HG02943 (cell line): ENCODE measurements around the gene MMADHC.
"Not testable (repeated sequence)": the region's sequence is repeated elsewhere in the genome, so short reads cannot be mapped to it uniquely, and the experiment has no call there.

Source experiments
- ATAC-seq: cut with Tn5 transposase; IDR thresholded peaks from one replicate; pipeline ENCODE4 v1.9.1; 2021; ENCODE audit warnings: mild to moderate bottlenecking, low read depth, moderate library complexity; ENCODE audit not compliant: unreplicated experiment

The MMADHC gene

GRCh38 chr2:149595056-149595963 is 7.7 kb upstream of the MMADHC start:
- ATAC-seq, result no peak

DNA sequence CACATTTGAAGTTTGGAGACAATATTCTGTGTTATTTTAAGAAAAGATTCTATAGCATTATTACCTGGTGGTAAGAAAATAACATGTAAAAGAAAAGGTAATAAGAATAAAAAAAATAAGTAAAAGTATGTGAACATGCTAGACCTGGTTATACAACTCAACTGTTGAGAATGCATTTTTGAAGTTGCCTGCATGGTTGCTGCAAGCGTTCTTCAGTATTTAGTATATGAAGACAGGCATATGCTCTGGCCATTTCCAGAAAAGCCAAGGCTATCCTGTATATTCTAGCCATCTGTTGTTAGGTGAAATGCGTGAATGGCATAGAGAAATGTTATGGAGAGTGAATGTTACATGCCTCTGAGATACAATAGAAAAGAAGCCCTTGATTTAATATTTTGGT is 6.8 kb upstream of the MMADHC start:
- ATAC-seq, result no peak

DNA sequence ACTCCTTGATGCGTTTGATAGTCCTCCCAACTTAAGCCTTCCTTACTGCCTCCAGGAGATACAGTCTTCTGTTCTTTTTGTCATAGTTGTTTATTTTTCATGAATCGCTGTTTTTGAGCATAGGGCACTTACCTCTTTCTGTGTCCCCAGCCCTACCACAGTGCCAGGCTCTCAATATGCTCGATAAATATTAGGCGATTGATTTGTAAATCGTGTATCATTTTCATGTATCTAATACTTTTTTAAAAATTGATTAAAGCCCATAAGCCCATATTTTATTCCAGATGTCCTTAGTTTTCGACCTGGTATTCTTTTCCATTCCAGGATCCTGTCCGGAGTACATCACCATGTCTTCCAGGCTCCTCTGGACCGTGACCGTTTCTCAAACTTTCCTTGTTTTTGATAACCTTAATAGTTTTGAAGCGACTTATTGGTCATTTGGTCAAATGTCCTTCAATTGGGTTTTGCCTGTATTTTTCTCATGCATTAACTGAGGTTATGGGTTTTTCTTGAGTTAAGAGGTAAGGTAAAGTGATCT is 444 bp upstream of the MMADHC start:
- peak; percentile 28 for ATAC-seq

- ATAC-seq, result no peak
These were observed 716 bp downstream of the MMADHC start for GRCh38 chr2:149586898-149587219.

GRCh38 chr2:149586063-149586462 is 1.5 kb downstream of the MMADHC start:
- no peak for ATAC-seq

DNA sequence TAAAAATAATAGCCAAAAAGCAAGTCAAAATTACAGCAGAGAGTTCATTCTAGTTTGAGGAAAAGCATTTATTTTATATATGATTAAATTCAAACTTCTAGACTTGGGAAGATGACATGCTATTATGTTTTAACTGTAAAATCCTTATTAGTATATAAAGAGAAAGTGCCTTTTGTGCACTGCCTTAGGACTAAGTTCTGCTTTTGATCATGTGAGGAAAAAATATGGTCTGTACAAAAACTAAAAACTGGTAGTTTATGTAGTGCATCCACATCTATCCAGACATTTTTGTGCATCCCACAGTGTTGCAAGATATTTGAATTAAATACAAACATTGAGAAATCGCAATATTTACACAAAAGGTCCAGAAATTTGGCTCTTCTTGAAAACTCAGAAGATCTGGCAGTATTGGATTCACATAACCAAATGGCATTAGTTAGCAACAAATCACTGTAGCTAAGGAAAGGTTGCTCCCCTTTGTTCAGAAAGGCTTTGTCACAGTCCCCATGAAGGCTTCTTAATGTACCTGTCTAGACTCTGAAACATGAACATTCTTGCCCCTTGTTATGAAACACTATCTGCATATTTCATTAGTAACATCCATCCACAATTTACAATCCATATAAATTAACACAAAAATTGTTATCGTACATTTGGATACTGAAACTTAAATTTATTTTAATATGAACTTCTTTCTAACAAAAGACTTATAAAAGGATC is 2.2 kb downstream of the MMADHC start:
- ATAC-seq, result no peak

- ATAC-seq, result no peak
These were observed 7.3 kb downstream of the MMADHC start for GRCh38 chr2:149579972-149580882.

- ATAC-seq, result no peak
These were observed 10.3 kb downstream of the MMADHC start for GRCh38 chr2:149577269-149577668.

DNA sequence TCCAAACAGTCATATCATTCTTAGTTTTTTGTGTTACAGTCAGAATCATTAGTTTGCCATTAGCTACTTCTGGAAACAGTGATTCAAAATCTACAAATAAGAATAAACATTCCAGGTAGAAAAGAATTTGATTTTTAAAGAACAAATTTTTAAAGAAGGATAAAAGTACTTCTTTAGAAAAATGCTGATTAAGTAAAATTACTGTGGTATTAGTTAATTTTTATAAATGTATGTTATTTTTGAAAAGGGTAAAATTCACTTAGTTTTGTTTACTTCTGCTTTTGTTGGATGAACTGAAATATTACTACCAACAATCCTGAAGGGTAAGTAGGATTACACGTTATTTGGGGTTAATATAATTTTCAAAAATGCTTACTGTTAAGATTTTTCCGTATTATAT is 11.8 kb downstream of the MMADHC start:
- ATAC-seq, result no peak

GRCh38 chr2:149575277-149575676 is 12.3 kb downstream of the MMADHC start:
- ATAC-seq, result no peak

DNA sequence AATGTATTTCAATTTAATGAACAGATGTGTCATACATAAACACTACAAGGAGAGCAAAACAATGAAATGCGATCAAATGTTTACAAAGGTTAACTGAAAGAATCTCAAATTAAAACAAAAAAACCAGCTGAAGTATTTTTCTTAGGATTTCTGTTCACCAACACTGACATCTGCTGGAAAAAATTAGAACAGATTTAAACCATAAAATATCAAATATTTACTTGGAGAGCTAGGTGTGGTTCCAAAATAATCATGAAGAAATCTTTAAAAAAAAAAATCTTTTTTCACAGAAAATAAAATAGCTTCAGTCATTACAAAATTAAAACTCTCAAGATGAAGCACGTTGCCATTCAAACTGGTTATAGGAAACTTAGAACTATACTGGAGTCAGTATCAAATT is 13.8 kb downstream of the MMADHC start:
- no peak for ATAC-seq

GRCh38 chr2:149572102-149572953 is 15.2 kb downstream of the MMADHC start:
- no peak for ATAC-seq

DNA sequence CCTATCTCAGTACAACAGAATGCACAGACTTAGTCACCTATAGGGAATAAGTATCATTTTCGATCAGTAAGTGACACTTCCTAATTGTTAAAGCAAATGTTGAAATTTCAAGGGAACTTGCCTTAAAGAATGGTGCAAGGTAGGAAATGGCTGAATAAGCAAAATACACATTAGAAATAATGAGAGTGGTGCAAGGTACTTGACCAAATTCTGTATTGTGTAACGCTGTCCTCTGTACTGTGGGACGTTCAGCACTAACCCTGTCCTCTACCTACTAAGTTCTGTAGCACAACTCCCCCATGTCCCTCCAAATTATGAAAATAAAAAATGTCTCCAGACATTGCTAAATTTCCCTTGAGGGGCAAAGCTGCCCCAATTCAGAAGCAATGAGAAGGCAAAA is 19.4 kb downstream of the MMADHC start:
- no peak for ATAC-seq

DNA sequence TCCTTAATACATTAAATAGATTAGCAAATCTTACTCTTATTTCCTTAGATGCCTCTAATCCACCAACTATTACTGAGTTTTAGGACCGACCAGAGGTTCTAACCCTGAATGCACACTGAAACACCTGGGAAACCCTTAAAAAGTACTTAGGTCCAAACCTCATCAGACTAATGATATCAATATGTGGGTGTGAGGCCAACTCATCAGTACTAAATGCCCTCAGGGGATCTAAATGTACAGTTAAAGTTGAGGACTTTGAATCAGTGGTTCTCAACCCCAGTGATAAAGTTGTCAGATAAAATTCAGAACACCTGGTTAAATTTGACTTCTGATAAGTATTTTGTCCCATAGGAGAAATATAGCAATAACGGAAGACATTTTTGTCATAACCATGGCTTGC is 20.9 kb downstream of the MMADHC start:
- no peak for ATAC-seq

GRCh38 chr2:149565625-149566024 is 21.9 kb downstream of the MMADHC start:
- ATAC-seq, result not testable (repeated sequence)

- no peak for ATAC-seq
These were observed 22.6 kb downstream of the MMADHC start for GRCh38 chr2:149564983-149565382.

DNA sequence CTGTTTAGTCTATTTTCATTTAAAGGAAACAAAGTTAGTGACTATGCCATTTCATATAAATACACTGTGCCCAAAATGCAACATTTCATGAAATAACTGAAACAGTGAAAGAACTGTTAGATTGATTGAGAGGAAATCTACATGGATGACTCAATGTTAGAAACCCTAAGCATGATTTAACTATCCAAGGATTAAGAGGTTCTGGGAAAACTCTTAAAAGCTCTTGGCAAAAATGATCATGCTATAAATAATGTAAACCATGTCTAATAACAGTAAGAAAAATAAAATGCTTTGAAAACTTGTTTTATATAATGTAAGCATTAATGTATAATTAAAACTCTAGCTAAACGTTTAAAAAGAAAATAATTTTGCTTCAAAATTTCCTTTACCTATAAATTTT is 23.5 kb downstream of the MMADHC start:
- no peak for ATAC-seq

- peak; percentile 74 for ATAC-seq
These were observed 25.3 kb downstream of the MMADHC start for GRCh38 chr2:149562324-149562723.

GRCh38 chr2:149561309-149561926 is 26.2 kb downstream of the MMADHC start:
- no peak for ATAC-seq
